ENCODE measurements around the gene RPTOR.

RPTOR gene

GRCh38 chr17:80799538-80800480 is 255.2 kb downstream of the RPTOR start:
- TF ChIP-seq ZSCAN23 (tag by site-specific recombination; IDR thresholded peaks at IDR 0.05): no peak
- no peak for TF ChIP-seq SP3 (tag by site-specific recombination; IDR thresholded peaks at IDR 0.05)
- TF ChIP-seq ZNF670 (tag by site-specific recombination; IDR thresholded peaks at IDR 0.05; ENCODE audit: low read depth): no peak
- no peak for TF ChIP-seq ZNF350 (tag by site-specific recombination; IDR thresholded peaks at IDR 0.05)
- no peak for TF ChIP-seq ZNF677 (tag by site-specific recombination; IDR thresholded peaks at IDR 0.05)
- TF ChIP-seq ZBTB49 (tag by site-specific recombination; IDR thresholded peaks at IDR 0.05; ENCODE audit: low read depth): no peak
- TF ChIP-seq ZNF558 (tag by site-specific recombination; IDR thresholded peaks at IDR 0.05): no peak
- TF ChIP-seq ZNF423 (tag by site-specific recombination; IDR thresholded peaks at IDR 0.05): no peak
- TF ChIP-seq ZNF48 (tag by site-specific recombination; IDR thresholded peaks at IDR 0.05): no peak
- no peak for TF ChIP-seq SALL2 (tag by site-specific recombination; IDR thresholded peaks at IDR 0.05; ENCODE audit: borderline replicate concordance)
- TF ChIP-seq ZNF776 (tag by site-specific recombination; IDR thresholded peaks at IDR 0.05; ENCODE audit: borderline replicate concordance): no peak
- TF ChIP-seq ZNF354C (tag by site-specific recombination; IDR thresholded peaks at IDR 0.05; ENCODE audit: borderline replicate concordance, low read depth): no peak
- no peaks in the 10 kb centered on the region for H3K9me3 ChIP-seq (ENCODE audit: control insufficient read depth, insufficient read depth, low read depth, low read length)
- no peaks in the 10 kb centered on the region for H3K4me1 ChIP-seq (ENCODE audit: control insufficient read depth, insufficient read depth, low read length)
- H3K27ac ChIP-seq (ENCODE audit: extremely low read depth, low read depth, low read length): no peak overlapping the region
- peaks cover 0 to 7% of the 10 kb centered on the region in 2 experiments; a peak in 1 of 3 replicates for H3K36me3 ChIP-seq (ENCODE audit: control insufficient read depth in 2 of 2, insufficient read depth in 1 of 2, low read length in 2 of 2)
- POLR2A ChIA-PET: no interaction called here
- CTCF ChIA-PET: interaction anchor here (0.6 kb wide), 2 partner anchors 80 to 375 kb away, joined by 3 to 4 read pairs; no protein-coding TSS in a partner anchor
- H3K4me3 ChIP-seq (ENCODE audit: low read depth, low read length): no peak overlapping the region

- H3K4me1 ChIP-seq (ENCODE audit: control insufficient read depth, insufficient read depth, low read length): no peaks in the 10 kb centered on the region
- ChIA-PET CTCF (interaction anchor here (0.6 kb wide), 2 partner anchors 81 to 376 kb away, joined by 3 to 4 read pairs; no protein-coding TSS in a partner anchor), POLR2A (interaction anchor here (0.5 kb wide), 1 partner anchor 1134 kb away, joined by 3 read pairs; no protein-coding TSS in a partner anchor)
- no peak overlapping the region for H3K4me3 ChIP-seq (ENCODE audit: low read depth, low read length)
- peaks cover 0 to 7% of the 10 kb centered on the region in 2 experiments; a peak in 1 of 3 replicates for H3K36me3 ChIP-seq (ENCODE audit: control insufficient read depth in 2 of 2, insufficient read depth in 1 of 2, low read length in 2 of 2)
- H3K9me3 ChIP-seq (ENCODE audit: control insufficient read depth, insufficient read depth, low read depth, low read length): no peaks in the 10 kb centered on the region
- TF ChIP-seq ZNF350 (tag by site-specific recombination; IDR thresholded peaks at IDR 0.05) (no peak), ZNF221 (tag by site-specific recombination; IDR thresholded peaks at IDR 0.05; ENCODE audit: borderline replicate concordance) (no peak), ZNF16 (tag by site-specific recombination; IDR thresholded peaks at IDR 0.05; ENCODE audit: low read depth) (no peak), ZNF610 (tag by site-specific recombination; IDR thresholded peaks at IDR 0.05; ENCODE audit: borderline replicate concordance) (no peak), MZF1 (tag by site-specific recombination; IDR thresholded peaks at IDR 0.05; ENCODE audit: borderline replicate concordance) (no peak), MYNN (tag by site-specific recombination; IDR thresholded peaks at IDR 0.05; ENCODE audit: borderline replicate concordance) (no peak), INSM2 (tag by site-specific recombination; IDR thresholded peaks at IDR 0.05) (no peak), ZNF138 (tag by site-specific recombination; IDR thresholded peaks at IDR 0.05; ENCODE audit: borderline replicate concordance) (no peak)
- H3K27ac ChIP-seq (ENCODE audit: extremely low read depth, low read depth, low read length): no peak overlapping the region
These were observed 256.1 kb downstream of the RPTOR start for GRCh38 chr17:80800481-80801391.
